HCT116 (cell line): Measurements from ENCODE around the gene TMEM178B. TPM values are rescaled to one million over a fixed set of nuclear protein-coding genes. Genes with fewer than 3 reads are reported as not detected.

ENCODE experiments used
- ATAC-seq: fragments of 200-7000 bp; cut with Tn5 transposase; 2 replicates; pipeline ENCODE4 v1.9.1; 2020; ENCODE audit warnings: mild to moderate bottlenecking, moderate library complexity
- BruUV-seq: library from RNA; stranded (reverse); fragments of 400-500 nt; replicated peaks from 2 replicates; lab custom pipeline; 2021; lab: Mats Ljungman, UMichigan
- CTCF ChIA-PET: fragments of 300-600 bp; sonication (Branson Sonifier 250); formaldehyde crosslinking; loops from one replicate; lab custom pipeline; 2021; ENCODE audit warnings: antibody characterized with exemption; lab: Charles Lee
- POLR2A ChIA-PET: fragments of 300-600, 350-600 bp; sonication (Branson Sonifier 250); formaldehyde crosslinking; loops from one replicate; lab custom pipeline; 2021; ENCODE audit warnings: antibody characterized with exemption; lab: Charles Lee
- RAD21 ChIA-PET, 2 experiments: fragments of 300-600 bp; sonication (Branson Sonifier 250); formaldehyde crosslinking; loops; one replicate each; lab custom pipeline; 2023; ENCODE audit warnings: low total read pairs in 2 of 2; ENCODE audit not compliant: uncharacterized antibody in 2 of 2, unreplicated experiment in 2 of 2, low non-redundant PET in 1 of 2; lab: Charles Lee
- DNase-seq: peaks from one replicate; pipeline ENCODE4 v3.0.0-alpha.2; 2010; ENCODE audit warnings: low read depth, low spot score
- H2AFZ ChIP-seq: fragments of 200-600 bp; shearing (Covaris generic), sonication (generic); 2 replicates; pipeline ENCODE4 v1.6.1; 2017; ENCODE audit warnings: low read depth, mixed run types, mixed read lengths, antibody characterized with exemption, low read length; ENCODE audit not compliant: poor library complexity, severe bottlenecking
- H3K27ac ChIP-seq: 2 replicates; pipeline ENCODE4 v1.5.1; 2012; ENCODE audit warnings: low read depth, low read length
- H3K27me3 ChIP-seq: fragments of 200-600 bp; sonication (generic); 2 replicates; pipeline ENCODE4 v1.6.1; 2016; ENCODE audit warnings: mixed run types, low read length, mixed read lengths; ENCODE audit not compliant: insufficient read depth
- H3K36me3 ChIP-seq, 2 experiments: fragments of 200-500 bp in 1 of 2; fragments of 200-600 bp in 1 of 2; sonication (Bioruptor generic) in 1 of 2; sonication (generic) in 1 of 2; 2 replicates each; pipeline versions ENCODE4 v1.5.1 to v1.6.1; 2014 to 2016; ENCODE audit warnings: low read length in 2 of 2, inconsistent platforms in 1 of 2, mixed read lengths in 1 of 2, mixed run types in 1 of 2; ENCODE audit not compliant: insufficient read depth in 2 of 2, control insufficient read depth in 1 of 2
- H3K4me1 ChIP-seq, 2 experiments: fragments of 200-600 bp in 1 of 2; sonication (generic) in 1 of 2; 2 replicates each; pipeline versions ENCODE4 v1.5.1 to v1.6.1; 2012 to 2017; ENCODE audit warnings: low read length in 2 of 2, inconsistent platforms in 1 of 2, mild to moderate bottlenecking in 1 of 2, mixed read lengths in 1 of 2, mixed run types in 1 of 2, moderate library complexity in 1 of 2; ENCODE audit not compliant: insufficient read depth in 2 of 2, control insufficient read depth in 1 of 2
- H3K4me2 ChIP-seq: fragments of 200-600 bp; sonication (generic); 2 replicates; pipeline ENCODE4 v1.6.1; 2017; ENCODE audit warnings: mixed run types, low read length, mixed read lengths
- H3K4me3 ChIP-seq, 2 experiments: fragments of 200-600 bp in 1 of 2; sonication (generic) in 1 of 2; replicated peaks in 1 of 2; 2 replicates each; pipeline ENCODE4 v1.5.1; 2011 to 2016; ENCODE audit warnings: low read length in 2 of 2, control low read depth in 1 of 2, low read depth in 1 of 2, mild to moderate bottlenecking in 1 of 2, mixed read lengths in 1 of 2, mixed run types in 1 of 2
- H3K79me2 ChIP-seq: fragments of 200-600 bp; sonication (generic); 2 replicates; pipeline ENCODE4 v1.6.1; 2017; ENCODE audit warnings: mild to moderate bottlenecking, mixed run types, low read length, moderate library complexity, mixed read lengths; ENCODE audit not compliant: insufficient read depth
- H3K9ac ChIP-seq: fragments of 200-600 bp; sonication (generic); 2 replicates; pipeline ENCODE4 v1.6.1; 2016; ENCODE audit warnings: low read length, mixed read lengths
- H3K9me2 ChIP-seq: fragments of 200-600 bp; sonication (generic), shearing (Covaris generic); 2 replicates; pipeline ENCODE4 v1.6.1; 2017; ENCODE audit warnings: mixed run types, mild to moderate bottlenecking, moderate library complexity; ENCODE audit not compliant: insufficient read depth
- H3K9me3 ChIP-seq, 2 experiments: fragments of 200-500 bp in 1 of 2; fragments of 200-600 bp in 1 of 2; sonication (Bioruptor generic) in 1 of 2; sonication (generic) in 1 of 2; 2 replicates each; pipeline ENCODE4 v1.6.1; 2014 to 2017; ENCODE audit warnings: low read length in 2 of 2, mixed read lengths in 2 of 2, inconsistent platforms in 1 of 2, low read depth in 1 of 2, mild to moderate bottlenecking in 1 of 2, mixed run types in 1 of 2, moderate library complexity in 1 of 2; ENCODE audit not compliant: control insufficient read depth in 1 of 2, insufficient read depth in 1 of 2
- H4K20me1 ChIP-seq: fragments of 200-600 bp; sonication (generic), shearing (Covaris generic); 2 replicates; pipeline ENCODE4 v1.6.1; 2017; ENCODE audit warnings: mixed run types, mild to moderate bottlenecking, moderate library complexity; ENCODE audit not compliant: insufficient read depth
- CEBPB ChIP-seq: IDR thresholded peaks from 2 replicates; pipeline ENCODE4 v1.6.1; 2012; ENCODE audit warnings: low read depth
- EZH2 ChIP-seq: fragments of 200-600 bp; sonication (generic); IDR thresholded peaks from 2 replicates; pipeline ENCODE4 v1.6.1; 2017; ENCODE audit warnings: antibody characterized with exemption, mixed run types
- FOSL1 ChIP-seq: IDR thresholded peaks from 2 replicates; pipeline ENCODE4 v1.6.1; 2012; ENCODE audit warnings: low read depth
- POLR2A ChIP-seq: IDR thresholded peaks from 2 replicates; pipeline ENCODE4 v1.7.0; 2011; ENCODE audit warnings: borderline replicate concordance; ENCODE audit not compliant: insufficient read depth, insufficient read length; ENCODE audit errors: extremely low read depth
- RAD21 ChIP-seq: IDR thresholded peaks from 2 replicates; pipeline ENCODE4 v1.6.1; 2012; ENCODE audit warnings: low read depth, mild to moderate bottlenecking
- SP1 ChIP-seq: IDR thresholded peaks from 2 replicates; pipeline ENCODE4 v1.6.1; 2012; ENCODE audit warnings: low read depth
- SRF ChIP-seq: IDR thresholded peaks from 2 replicates; pipeline ENCODE4 v1.6.1; 2012; ENCODE audit warnings: low read depth
- TCF7L2 ChIP-seq: IDR thresholded peaks from 2 replicates; pipeline ENCODE4 v1.7.0; 2011; ENCODE audit warnings: borderline replicate concordance, inconsistent platforms; ENCODE audit not compliant: insufficient read depth, insufficient read length; ENCODE audit errors: extremely low read depth
- YY1 ChIP-seq: IDR thresholded peaks from 2 replicates; pipeline ENCODE4 v1.6.1; 2011; ENCODE audit warnings: low read length, low read depth, moderate library complexity, mild to moderate bottlenecking; ENCODE audit not compliant: insufficient replicate concordance; ENCODE audit errors: extremely low read depth
- ZFX ChIP-seq: fragments of 450-650 bp; IDR thresholded peaks from 2 replicates; pipeline ENCODE4 v1.6.1; 2017
- ZNF274 ChIP-seq: fragments of 200-500 bp; sonication (Bioruptor generic); IDR thresholded peaks from 2 replicates; pipeline ENCODE4 v1.6.1; 2014; ENCODE audit warnings: mild to moderate bottlenecking, low read depth, low read length, inconsistent platforms
- intact Hi-C: fragments of 100-400 bp; cut with micrococcal nuclease; formaldehyde crosslinking; loops from 2 replicates; pipeline ENCODE4 v1.10.0; 2022
- total RNA-seq: library from RNA; stranded (reverse); gene quantifications from one replicate; pipeline ENCODE4 v1.2.1, GENCODE V29; 2021; ENCODE audit not compliant: unreplicated experiment
- TF ChIP-seq, protein P1 (sequence below), 3 experiments: fragments of 200-600 bp in 1 of 3; sonication (generic) in 1 of 3; IDR thresholded peaks in 2 of 3; conservative IDR thresholded peaks in 1 of 3; 2 replicates each; pipeline ENCODE4 v1.5.1; 2012 to 2017; ENCODE audit warnings: low read depth in 2 of 3, low read length in 2 of 3, antibody characterized with exemption in 1 of 3, borderline replicate concordance in 1 of 3, control low read depth in 1 of 3, mild to moderate bottlenecking in 1 of 3, mixed read lengths in 1 of 3, mixed run types in 1 of 3, moderate library complexity in 1 of 3; ENCODE audit not compliant: insufficient read depth in 1 of 3
- TF ChIP-seq, protein P2 (sequence below): IDR thresholded peaks from 2 replicates; pipeline ENCODE4 v1.6.1; 2012; ENCODE audit warnings: low read depth
- TF ChIP-seq, protein P3 (sequence below): IDR thresholded peaks from 2 replicates; pipeline ENCODE4 v1.6.1; 2012
- TF ChIP-seq, protein P4 (sequence below): IDR thresholded peaks from 2 replicates; pipeline ENCODE4 v1.6.1; 2011; ENCODE audit warnings: mild to moderate bottlenecking, low read length, moderate library complexity; ENCODE audit not compliant: insufficient replicate concordance; ENCODE audit errors: extremely low read depth

The TMEM178B gene
- total RNA-seq, 1 experiment from 2014 or later: 0.02 TPM

DNA sequence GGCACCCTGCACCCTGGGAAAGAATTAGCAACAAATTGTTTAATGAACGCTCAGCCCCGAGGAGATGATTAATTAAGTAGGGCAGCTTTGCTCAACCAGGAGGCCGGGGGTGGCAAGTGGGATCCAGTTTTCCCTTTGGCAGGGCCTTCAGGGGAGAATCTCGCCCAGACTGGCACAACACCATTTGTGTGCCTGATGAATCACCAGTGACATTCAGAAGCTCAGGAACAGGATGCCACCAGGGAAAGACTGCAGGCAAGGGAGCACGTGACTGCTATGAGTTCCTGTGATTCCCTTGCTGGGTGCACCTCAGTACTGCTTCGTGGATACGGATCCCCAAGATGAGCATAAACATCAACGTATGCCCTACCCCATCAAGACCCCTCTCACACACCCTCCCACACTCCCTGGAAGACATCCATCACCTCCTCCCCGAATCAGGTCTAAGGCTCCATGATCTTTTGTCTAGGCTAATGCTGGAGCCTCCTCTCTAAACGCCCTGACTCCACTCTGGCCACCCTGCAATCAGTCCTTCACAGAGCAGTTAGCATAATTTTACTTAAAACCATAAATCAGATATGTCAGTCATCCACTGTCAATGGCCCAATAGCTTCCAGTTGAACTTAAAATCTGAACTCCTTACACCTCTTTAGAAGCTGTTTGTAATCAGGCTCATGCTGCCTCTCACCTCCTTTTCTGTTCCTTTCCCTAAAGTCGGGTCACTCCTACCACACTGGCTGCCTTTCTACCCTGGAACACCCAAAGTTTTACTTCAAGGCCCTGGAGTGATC, 368.2 kb downstream of the TMEM178B start:
- H4K20me1 ChIP-seq: no peaks in the 10 kb centered on the region
- H3K36me3 ChIP-seq: no peaks in the 10 kb centered on the region
- ChIA-PET CTCF (no interaction called here), RAD21 (no interaction called here), POLR2A (no interaction called here)
- no peaks in the 10 kb centered on the region for H3K79me2 ChIP-seq
- ATAC-seq: no peak
- H3K4me2 ChIP-seq: no peak overlapping the region
- peaks cover 53% of the 10 kb centered on the region for H3K27me3 ChIP-seq
- BruUV-seq: no TSS peak
- no peak for DNase-seq
- H2AFZ ChIP-seq: no peak overlapping the region
- TF ChIP-seq ZNF274 (no peak), CEBPB (no peak), POLR2A (no peak), TCF7L2 (no peak), SRF (no peak), EZH2 (no peak), ZFX (no peak), YY1 (no peak), FOSL1 (no peak), SP1 (no peak), RAD21 (no peak)
- TF ChIP-seq, protein P1, sequence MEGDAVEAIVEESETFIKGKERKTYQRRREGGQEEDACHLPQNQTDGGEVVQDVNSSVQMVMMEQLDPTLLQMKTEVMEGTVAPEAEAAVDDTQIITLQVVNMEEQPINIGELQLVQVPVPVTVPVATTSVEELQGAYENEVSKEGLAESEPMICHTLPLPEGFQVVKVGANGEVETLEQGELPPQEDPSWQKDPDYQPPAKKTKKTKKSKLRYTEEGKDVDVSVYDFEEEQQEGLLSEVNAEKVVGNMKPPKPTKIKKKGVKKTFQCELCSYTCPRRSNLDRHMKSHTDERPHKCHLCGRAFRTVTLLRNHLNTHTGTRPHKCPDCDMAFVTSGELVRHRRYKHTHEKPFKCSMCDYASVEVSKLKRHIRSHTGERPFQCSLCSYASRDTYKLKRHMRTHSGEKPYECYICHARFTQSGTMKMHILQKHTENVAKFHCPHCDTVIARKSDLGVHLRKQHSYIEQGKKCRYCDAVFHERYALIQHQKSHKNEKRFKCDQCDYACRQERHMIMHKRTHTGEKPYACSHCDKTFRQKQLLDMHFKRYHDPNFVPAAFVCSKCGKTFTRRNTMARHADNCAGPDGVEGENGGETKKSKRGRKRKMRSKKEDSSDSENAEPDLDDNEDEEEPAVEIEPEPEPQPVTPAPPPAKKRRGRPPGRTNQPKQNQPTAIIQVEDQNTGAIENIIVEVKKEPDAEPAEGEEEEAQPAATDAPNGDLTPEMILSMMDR (IDR thresholded peaks at IDR 0.05 in 2 of 3, conservative IDR thresholded peaks at IDR 0.05 in 1 of 3; ENCODE audit: borderline replicate concordance in 1 of 3, insufficient read depth in 1 of 3, low read depth in 2 of 3, low read length in 2 of 3): no peak
- TF ChIP-seq, protein P2, sequence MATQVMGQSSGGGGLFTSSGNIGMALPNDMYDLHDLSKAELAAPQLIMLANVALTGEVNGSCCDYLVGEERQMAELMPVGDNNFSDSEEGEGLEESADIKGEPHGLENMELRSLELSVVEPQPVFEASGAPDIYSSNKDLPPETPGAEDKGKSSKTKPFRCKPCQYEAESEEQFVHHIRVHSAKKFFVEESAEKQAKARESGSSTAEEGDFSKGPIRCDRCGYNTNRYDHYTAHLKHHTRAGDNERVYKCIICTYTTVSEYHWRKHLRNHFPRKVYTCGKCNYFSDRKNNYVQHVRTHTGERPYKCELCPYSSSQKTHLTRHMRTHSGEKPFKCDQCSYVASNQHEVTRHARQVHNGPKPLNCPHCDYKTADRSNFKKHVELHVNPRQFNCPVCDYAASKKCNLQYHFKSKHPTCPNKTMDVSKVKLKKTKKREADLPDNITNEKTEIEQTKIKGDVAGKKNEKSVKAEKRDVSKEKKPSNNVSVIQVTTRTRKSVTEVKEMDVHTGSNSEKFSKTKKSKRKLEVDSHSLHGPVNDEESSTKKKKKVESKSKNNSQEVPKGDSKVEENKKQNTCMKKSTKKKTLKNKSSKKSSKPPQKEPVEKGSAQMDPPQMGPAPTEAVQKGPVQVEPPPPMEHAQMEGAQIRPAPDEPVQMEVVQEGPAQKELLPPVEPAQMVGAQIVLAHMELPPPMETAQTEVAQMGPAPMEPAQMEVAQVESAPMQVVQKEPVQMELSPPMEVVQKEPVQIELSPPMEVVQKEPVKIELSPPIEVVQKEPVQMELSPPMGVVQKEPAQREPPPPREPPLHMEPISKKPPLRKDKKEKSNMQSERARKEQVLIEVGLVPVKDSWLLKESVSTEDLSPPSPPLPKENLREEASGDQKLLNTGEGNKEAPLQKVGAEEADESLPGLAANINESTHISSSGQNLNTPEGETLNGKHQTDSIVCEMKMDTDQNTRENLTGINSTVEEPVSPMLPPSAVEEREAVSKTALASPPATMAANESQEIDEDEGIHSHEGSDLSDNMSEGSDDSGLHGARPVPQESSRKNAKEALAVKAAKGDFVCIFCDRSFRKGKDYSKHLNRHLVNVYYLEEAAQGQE: no peak
- TF ChIP-seq, protein P3, sequence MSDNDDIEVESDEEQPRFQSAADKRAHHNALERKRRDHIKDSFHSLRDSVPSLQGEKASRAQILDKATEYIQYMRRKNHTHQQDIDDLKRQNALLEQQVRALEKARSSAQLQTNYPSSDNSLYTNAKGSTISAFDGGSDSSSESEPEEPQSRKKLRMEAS: no peak
- TF ChIP-seq, protein P4, sequence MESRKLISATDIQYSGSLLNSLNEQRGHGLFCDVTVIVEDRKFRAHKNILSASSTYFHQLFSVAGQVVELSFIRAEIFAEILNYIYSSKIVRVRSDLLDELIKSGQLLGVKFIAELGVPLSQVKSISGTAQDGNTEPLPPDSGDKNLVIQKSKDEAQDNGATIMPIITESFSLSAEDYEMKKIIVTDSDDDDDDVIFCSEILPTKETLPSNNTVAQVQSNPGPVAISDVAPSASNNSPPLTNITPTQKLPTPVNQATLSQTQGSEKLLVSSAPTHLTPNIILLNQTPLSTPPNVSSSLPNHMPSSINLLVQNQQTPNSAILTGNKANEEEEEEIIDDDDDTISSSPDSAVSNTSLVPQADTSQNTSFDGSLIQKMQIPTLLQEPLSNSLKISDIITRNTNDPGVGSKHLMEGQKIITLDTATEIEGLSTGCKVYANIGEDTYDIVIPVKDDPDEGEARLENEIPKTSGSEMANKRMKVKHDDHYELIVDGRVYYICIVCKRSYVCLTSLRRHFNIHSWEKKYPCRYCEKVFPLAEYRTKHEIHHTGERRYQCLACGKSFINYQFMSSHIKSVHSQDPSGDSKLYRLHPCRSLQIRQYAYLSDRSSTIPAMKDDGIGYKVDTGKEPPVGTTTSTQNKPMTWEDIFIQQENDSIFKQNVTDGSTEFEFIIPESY: no peak
- H3K9me3 ChIP-seq: no peaks in the 10 kb centered on the region
- H3K4me1 ChIP-seq: no peaks in the 10 kb centered on the region
- no peak overlapping the region for H3K9ac ChIP-seq
- no peaks in the 10 kb centered on the region for H3K9me2 ChIP-seq
- H3K27ac ChIP-seq: no peak overlapping the region
- no peak overlapping the region for H3K4me3 ChIP-seq
- intact Hi-C loops: no loop called here
